ENCODE results near the gene SOS2.
"Not testable (repeated sequence)": the region's sequence is repeated elsewhere in the genome, so short reads cannot be mapped to it uniquely, and the experiment has no call there.

SOS2 gene

DNA sequence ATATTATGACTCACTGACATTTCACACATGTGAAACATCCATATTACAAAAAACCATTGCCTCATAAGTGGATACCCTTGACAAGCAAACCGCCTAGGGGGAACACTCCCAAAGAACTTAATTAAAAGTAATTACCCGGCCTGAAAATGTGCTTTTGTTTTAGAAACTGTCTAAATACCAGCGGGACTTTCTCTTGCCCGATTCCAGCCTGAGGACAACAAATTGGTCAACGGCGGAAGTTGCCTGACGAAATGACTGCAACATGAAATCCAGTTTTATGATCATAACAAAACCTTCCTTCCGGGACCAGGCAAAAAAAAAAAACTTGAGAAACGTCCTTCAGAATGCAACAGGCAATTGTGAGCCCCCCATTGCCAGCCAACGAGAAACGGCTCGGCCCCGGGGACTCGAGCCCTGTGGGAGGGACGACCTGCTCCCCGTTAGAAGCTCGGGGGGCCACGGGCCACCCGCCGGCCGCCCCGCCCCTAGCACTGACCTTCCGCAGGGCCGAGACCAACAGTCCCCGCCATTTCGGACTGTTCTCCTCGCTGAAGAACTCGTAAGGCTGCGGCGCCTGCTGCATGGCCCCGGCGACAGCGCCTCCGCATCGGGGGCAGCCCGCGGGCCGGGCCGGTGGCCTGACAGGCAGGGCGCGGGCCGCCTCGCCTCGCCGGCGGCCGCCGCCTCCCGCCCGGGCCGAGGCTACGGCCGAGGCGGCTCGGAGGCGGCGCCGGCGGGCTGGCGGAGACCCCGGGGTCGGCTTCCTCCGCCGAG is 490 bp downstream of the SOS2 start:
- intact Hi-C loops (cut with DNase I): loop anchor here (5.0 to 10.0 kb wide), 3 partner anchors 81 to 366 kb away; partner anchors contain the start of genes DMAC2L, L2HGDH and VCPKMT

DNA sequence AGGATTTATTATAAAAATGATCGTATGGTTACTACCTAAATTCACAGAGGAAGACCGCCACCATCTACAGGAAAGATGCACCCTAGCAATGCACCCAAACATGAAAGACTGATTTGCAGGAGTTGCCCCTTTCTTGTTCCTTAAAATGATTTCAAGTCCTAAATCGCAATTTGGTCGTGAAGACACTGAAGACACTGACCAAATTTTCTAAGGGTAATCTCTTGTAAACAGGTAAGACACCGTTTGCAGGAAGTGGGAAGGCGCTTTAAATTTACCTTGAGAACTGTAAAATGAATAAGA is 1.0 kb downstream of the SOS2 start:
- DNase-seq: peak in 3 of 42 donors; percentile 8 to 13 (median 8)
- intact Hi-C loops (cut with DNase I): loop anchor here (5.0 to 10.0 kb wide), 3 partner anchors 82 to 366 kb away; partner anchors contain the start of genes DMAC2L, L2HGDH and VCPKMT

More for the DNA sequence above, 490 bp downstream of the SOS2 start:
- peak in 41 of 42 donors; percentile 22 to 76 (median 53) for DNase-seq

DNA sequence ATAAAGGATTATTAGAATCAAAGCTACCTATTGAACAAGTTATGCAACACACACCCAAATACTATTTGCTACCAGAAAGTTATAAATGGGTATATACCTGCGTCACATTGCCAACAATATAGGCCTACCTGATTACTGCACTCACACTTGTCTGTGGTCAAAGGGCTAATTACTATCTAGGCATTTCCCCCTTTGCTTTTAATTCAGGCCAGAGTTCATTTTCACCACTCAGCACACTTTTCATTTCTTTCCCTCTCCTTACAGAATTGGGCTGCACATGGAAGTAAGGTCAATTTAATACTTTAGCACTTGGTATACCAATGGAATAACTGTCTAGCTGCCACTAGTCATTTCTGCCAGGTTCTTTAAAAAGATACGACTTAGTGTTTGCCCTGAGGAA is 1.7 kb downstream of the SOS2 start:
- intact Hi-C loops (cut with DNase I): loop anchor here (5.0 to 10.0 kb wide), 3 partner anchors 83 to 365 kb away; partner anchors contain the start of genes DMAC2L, L2HGDH and VCPKMT
- DNase-seq: no peak

DNA sequence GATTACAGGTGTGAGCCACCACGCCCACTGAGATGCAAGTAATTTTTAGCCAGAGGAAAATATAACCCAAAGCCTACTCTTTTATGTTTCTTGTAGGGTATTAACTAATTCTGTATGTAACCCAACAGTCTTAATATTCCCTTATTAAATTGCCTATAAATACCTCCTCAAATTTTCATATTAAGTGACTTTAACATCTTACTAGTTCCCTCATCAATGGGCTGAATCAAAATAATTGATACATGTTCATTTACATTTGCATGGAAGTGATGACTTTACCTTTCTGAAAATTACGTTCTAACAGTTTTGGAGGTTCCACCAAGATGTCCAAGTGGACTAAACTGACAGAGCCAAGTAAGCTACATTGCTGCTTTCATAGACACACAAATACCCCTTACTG is 3.1 kb downstream of the SOS2 start:
- intact Hi-C loops (cut with DNase I): no loop called here
- no peak for DNase-seq

DNA sequence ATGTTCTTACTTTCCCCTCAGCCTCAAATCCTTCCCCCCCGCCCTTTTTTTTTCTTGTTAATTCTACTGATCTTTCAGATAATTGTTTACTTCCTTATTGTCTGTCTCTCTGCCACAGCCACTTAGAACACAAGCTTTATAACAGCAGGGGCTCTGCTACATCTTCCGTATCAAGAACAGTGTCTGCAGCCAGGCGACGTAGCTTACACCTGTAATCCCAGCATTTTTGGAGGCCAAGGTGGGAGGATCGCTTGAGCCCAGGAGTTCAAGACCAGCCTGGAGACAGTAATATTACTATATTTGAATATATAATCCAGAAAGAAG is 5.4 kb downstream of the SOS2 start:
- intact Hi-C loops (cut with DNase I): no loop called here
- no peak for DNase-seq

DNA sequence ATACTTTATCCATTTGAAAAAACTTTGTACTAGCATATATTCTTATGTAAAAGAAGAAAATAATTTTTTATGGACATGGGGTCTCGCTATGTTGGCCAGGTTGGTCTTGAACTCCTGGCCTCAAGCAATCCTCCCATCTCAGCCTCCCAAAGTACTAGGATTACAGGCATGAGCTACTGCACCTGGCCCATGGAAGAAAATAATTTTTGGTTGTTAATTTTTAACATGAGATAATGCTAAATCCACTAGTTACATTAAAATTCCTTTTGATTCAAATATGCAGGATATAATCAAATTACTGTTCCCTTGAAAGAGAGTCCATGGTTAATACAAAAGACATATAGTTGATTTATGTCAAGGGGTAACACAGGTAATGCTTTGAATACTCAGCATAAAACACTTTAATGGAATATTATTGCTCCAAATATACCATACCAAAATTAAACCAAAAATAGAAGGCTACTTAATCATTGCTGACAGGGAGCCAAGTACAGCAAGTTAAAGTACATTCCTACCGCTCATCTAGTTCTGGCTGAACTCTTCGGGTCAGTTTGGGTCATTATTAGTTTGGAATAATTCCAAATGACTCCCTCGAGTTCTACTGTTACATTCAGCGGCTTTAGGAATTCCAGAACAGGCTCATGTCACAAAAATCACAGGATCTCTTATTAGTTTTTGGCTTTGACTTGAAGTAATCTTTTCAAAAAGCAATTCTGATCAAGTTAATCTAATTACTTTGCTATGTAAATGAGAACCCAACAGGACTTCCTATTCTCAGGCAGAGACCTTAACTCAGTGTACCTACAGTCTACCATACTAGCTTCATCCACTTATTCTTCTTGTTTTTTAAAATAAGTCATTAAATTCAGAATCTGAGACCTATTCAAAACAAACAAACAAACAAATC is 6.1 kb downstream of the SOS2 start:
- intact Hi-C loops (cut with DNase I): no loop called here
- no peak for DNase-seq

DNA sequence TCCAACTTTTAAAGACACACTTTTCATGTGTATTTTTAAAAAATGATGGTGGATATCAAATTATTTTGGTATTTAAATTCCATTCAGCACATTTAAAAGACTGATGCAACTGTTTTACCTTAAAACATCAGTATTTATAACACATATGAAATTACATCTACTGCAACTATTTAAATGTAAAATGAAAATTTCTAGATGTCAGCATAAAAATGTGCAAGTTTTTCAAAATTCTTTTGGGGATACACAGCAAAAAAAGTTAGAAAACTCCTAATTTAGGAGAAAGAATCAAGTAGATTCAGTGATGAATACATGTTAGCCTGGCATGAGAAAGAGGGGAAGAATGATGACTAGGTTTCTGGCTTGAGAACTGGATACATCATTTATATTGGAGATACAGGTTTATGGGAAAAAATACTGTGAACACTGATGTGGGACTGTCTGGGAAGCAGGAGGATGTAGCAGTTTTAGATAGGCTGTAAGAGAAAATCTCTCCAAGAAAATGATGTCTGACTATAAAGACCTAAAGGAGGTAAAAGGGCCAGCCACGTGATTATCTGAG is 9.2 kb downstream of the SOS2 start:
- DNase-seq: no peak
- intact Hi-C loops (cut with DNase I): no loop called here

DNA sequence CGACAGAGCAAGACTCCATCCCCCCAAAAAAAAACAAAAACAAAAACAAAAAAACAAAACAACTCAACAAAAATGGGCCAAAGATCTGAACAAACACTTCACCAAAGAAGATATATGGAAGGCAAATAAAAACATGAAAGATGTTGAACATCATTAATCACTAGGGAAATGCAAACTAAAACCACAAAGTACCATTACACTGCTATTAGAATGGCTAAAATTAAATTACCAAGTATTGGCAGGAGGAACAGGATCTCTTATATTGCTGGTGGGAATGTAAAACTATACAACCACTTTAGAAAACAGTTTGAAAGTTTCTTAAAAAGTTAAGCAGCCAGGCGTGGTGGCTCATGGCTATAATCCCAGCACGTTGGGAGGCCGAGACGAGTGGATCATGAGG is 12.9 kb downstream of the SOS2 start:
- DNase-seq: no peak
- intact Hi-C loops (cut with DNase I): no loop called here

DNA sequence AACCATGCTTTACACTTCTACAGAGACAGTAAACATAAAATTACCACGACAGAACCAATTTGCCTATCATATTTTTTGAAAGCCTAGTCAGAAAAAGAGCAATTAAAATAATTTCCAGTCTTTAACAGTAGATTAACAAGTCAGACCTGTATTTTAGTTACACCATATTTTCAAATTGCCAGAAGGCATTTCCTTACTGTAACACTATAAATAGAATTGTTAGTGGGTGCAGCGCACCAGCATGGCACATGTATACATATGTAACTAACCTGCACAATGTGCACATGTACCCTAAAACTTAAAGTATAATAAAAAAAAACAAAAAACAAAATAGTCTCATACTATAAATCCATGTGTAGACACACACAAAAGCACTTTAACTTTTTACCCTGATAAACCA is 16.0 kb downstream of the SOS2 start:
- DNase-seq: no peak
- intact Hi-C loops (cut with DNase I): no loop called here

DNA sequence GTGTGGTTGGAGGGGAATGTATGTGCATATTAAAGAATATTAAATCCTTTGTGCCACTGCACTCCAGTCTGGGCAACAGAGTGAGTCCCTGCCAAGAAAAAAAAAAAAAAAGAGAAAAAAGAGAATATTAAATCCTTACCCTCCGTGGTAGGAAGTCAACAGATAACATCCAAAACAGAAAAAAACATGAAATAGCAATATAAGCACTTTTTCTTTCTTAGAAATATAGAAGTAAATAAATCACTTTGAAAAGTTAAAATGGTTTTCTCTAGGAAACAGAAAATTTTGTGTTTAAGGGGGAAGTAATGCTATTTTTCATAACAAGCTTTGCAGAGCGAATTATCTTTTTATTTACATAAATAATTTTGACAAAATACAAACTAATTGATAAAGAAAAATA is 17.6 kb downstream of the SOS2 start:
- intact Hi-C loops (cut with DNase I): no loop called here
- no peak for DNase-seq

DNA sequence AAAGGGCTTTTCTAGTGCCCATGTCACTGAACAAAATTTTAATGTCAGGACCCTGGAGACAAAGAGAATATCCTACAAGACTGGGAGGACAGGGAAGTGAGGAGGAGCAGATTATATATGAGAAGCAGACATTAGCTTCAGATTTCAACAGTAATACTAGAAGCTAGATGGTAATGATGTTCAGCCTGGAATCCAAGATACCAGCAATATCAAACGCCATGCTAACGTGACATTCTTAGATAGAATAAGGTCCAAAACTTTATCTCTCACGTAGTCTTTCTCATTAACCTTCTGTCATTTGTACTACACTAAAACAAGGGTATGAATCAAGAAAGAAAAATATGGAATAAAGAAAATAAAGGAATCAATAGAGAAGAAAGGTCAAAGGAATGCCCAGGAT is 18.7 kb downstream of the SOS2 start:
- intact Hi-C loops (cut with DNase I): no loop called here
- no peak for DNase-seq

DNA sequence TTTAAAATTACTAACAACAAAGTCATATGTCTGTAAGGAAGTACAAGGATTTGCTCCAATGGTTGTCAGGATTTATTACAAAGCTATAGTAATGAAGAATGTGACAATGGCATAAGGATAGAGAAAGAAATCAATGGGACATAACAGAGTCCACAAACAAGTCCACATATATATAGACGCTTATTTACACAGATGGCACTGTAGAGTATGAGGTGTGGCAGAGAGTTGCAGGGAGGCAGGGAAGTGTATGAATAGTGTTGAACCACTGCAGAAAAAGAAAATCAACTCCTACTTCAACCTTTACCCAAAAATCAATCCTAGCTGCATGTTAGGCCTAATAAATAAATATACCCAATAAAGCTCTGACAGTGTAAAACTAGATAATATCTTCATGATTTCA is 21.3 kb downstream of the SOS2 start:
- intact Hi-C loops (cut with DNase I): no loop called here
- no peak for DNase-seq

DNA sequence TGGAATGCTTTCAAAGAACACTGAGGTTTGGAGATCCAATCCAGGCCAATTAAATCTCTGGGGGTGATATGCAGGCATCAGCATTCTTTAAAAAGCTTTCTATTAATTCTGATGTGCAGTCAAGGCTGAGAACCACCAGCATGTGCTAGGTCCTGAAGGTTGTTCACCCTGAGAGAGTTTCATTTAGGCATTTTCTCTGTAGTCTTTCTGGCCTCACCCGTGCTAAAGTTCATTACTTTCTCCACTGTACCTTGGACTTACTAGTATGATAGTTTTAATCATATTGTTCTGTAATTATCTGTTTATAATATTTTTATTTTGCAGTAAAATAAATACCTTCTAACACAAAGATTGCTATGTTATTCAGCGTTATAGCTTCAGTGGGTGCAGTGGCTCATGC is 32.9 kb downstream of the SOS2 start:
- intact Hi-C loops (cut with DNase I): no loop called here
- DNase-seq: no peak

DNA sequence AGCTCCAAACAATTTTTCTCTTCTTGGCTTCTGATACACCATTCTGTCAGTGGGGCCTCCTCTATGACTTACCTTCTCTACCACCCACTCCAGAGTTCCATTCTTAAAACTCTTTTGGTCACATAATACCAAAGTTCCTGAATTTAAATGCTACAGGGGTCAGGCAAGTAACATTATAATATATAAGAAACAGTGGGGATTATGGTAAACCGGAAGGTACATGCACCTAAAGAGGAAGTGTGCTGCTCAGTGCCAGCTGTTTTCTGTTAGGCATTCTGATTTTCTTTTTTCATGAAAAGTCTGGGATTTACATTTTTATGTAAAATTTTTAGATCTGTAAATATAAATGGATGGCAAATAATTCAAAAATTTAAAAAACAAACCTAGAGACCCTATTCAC is 39.9 kb downstream of the SOS2 start:
- DNase-seq: no peak
- intact Hi-C loops (cut with DNase I): no loop called here

DNA sequence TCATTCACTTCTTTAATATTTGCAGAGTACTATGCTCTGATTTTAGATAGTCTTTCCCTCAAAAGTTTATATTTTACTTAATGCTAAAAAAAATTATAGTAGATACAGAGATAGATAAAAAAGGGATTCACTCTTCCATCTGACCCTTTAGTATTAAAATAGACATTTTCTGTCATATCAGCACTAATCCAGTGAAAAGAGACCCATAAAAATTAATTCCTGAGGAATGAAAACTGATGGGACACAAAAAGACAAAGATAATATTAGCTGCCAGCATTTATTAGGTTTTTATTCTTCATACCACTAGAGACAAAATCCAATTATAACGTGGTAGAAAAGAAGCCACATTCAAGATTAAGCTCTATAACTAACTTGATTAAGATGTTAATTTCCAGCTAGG is 45.3 kb downstream of the SOS2 start:
- intact Hi-C loops (cut with DNase I): no loop called here

DNA sequence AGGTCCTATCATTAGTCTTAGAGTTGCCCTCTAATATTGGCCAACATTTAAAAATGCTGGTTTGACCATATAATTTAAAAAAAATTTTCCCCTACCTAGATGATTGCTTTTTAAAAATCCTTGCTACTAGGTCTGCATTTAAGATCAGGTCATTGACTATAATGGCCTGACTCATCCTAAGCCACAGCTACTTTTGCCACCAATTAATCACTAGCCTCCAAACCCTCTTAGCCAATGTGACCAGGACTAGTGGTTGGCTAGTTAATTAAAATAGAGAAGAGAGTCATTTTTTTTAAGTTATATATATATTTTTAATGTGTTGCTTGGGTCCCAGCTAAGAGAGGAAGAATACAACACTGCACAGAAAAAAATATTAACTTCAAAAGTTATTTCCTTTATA is 57.5 kb downstream of the SOS2 start:
- DNase-seq: no peak
- intact Hi-C loops (cut with DNase I): no loop called here

More for the DNA sequence above, 45.3 kb downstream of the SOS2 start:
- DNase-seq: no peak

DNA sequence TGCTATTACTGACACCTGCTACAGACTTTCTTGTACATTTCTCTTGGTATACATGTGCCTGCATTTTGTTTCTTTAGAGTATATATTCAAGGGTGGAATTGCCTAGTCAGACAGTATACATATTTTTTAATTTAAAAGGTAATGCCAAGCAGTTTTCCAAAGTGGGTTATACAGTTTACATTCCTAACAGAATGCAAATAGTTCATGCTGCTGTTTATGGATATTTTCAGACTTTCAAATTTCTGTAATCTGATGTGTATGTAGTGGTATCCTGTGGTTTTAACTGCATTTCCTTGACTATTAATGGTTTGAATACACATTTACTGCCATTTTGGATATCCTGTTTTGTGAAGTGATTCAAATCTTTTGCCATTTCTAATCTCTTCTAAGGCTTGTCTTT is 59.5 kb downstream of the SOS2 start:
- intact Hi-C loops (cut with DNase I): no loop called here
- no peak for DNase-seq

DNA sequence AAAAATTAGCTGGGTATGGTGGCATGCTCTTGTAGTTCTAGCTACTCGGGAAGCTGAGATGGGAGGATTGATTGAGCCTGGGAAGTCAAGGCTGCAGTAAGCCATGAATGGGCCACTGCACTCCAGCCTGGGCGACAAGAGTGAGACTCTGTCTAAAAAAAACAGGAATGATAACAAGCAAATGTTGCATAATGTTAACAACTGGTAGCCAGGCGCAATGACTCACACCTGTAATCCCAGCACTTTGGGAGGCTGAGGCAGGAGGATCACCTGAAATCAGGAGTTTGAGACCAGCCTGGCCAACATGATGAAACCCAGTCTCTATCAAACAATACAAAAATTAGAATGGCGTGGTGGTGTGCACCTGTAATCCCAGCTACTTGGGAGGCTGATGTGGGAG is 64.0 kb downstream of the SOS2 start:
- intact Hi-C loops (cut with DNase I): not testable (repeated sequence)

DNA sequence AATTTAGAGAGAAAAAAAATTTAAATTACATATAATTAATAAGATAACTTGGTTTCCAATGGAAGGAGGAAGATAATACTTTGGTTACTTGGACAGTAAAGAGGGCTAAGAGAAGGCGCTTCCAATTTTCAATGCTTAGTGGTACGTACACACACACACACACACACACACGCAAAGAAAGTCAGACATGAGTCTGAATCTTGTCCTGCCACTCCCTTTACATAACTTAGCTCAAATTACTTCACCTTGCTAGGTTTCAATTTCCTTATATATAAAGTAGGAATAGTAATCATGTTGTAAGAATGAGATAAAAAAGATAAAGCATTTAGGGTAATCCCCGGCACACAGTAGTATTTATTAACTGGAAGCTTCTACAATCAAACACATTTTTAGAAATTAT is 75.3 kb downstream of the SOS2 start:
- DNase-seq: no peak
- intact Hi-C loops (cut with DNase I): no loop called here

More for the DNA sequence above, 64.0 kb downstream of the SOS2 start:
- DNase-seq: not testable (repeated sequence)

DNA sequence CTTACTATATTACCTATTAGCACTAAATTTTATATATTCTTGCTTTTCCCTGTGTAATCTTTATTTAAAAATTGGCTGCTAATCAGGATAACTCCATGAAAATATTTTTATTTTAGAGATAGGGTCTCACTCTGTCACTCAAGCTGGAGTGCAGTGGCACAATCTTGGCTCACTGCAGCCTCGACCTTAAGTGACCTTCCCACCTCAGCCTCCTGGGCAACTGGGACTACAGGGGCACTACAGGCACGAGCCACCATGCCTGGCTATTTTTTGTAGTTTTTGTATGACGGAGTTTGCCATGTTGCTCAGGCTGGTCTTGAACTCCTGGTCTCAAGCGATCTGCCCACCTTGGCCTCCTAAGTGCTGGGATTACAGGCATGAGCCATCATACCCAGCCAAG is 82.6 kb downstream of the SOS2 start:
- DNase-seq: no peak
- intact Hi-C loops (cut with DNase I): no loop called here
